Measurements from ENCODE around the gene AADACL3.
"Not testable (repeated sequence)": the region's sequence is repeated elsewhere in the genome, so short reads cannot be mapped to it uniquely, and the experiment has no call there.

Gene AADACL3, protein sequence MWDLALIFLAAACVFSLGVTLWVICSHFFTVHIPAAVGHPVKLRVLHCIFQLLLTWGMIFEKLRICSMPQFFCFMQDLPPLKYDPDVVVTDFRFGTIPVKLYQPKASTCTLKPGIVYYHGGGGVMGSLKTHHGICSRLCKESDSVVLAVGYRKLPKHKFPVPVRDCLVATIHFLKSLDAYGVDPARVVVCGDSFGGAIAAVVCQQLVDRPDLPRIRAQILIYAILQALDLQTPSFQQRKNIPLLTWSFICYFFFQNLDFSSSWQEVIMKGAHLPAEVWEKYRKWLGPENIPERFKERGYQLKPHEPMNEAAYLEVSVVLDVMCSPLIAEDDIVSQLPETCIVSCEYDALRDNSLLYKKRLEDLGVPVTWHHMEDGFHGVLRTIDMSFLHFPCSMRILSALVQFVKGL

GRCh38 chr1:12715896-12716437, at the start of gene AADACL3:
AADACL3 (plus strand) TSS chr1:12716110; CDS start chr1:12716177, 67 bp downstream.
- no peak for DNase-seq (ENCODE audit: low read depth in 2 of 2)

- DNase-seq (ENCODE audit: low read depth in 2 of 2) = no peak
Observed at GRCh38 chr1:12666141-12666735, 49.7 kb upstream of the AADACL3 start.

- no peak for DNase-seq (ENCODE audit: low read depth in 2 of 2)
Observed at GRCh38 chr1:12669529-12670068, 46.3 kb upstream of the AADACL3 start.

GRCh38 chr1:12674358-12674757, 41.6 kb upstream of the AADACL3 start:
- no peak for DNase-seq (ENCODE audit: low read depth in 2 of 2)

- DNase-seq (ENCODE audit: low read depth in 2 of 2) = not testable (repeated sequence)
Observed at GRCh38 chr1:12676122-12676521, 39.8 kb upstream of the AADACL3 start.

DNA sequence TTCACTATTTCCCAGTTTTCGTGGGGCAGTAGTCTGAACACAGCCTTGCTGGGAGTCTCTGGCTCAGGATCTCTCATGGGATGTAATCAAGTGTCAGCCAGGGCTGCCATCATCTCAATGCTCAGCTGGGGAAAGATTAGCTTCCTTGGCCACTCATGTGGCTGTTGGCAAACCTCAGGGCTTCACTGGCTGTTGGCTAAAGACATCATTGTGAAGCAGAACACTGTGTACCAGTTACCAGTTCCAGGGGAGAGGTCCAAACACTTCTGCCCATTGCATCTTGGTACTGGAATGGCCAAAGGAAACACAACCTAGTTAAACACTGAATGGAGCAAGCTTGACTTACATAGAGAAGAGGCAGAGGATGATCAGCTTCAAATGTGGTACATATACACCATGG, 38.3 kb upstream of the AADACL3 start:
- no peak for DNase-seq (ENCODE audit: low read depth in 2 of 2)

- DNase-seq (ENCODE audit: low read depth in 2 of 2) = no peak
Observed at GRCh38 chr1:12678350-12678749, 37.6 kb upstream of the AADACL3 start.

- DNase-seq (ENCODE audit: low read depth in 2 of 2) = no peak
Observed at GRCh38 chr1:12678820-12679219, 37.1 kb upstream of the AADACL3 start.

DNA sequence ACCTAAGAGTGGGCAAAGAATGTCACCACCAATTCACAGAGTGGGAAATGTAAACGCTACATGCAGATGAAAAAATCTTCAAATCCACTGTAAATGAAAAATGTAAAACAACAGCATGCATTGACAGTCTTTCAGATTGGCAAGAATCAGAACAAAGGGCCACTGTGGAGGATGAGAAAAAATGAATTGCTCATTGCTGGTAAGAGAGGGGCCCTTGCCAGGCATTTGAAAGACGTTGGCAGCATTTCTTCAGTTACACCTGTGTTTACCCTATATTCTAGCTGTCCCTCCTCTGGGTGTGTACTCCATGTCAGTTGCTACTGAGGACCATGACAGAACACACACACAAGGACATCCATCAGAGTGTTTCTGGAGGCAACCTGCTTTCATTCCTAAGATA, 25.8 kb upstream of the AADACL3 start:
- no peak for DNase-seq (ENCODE audit: low read depth in 2 of 2)

DNA sequence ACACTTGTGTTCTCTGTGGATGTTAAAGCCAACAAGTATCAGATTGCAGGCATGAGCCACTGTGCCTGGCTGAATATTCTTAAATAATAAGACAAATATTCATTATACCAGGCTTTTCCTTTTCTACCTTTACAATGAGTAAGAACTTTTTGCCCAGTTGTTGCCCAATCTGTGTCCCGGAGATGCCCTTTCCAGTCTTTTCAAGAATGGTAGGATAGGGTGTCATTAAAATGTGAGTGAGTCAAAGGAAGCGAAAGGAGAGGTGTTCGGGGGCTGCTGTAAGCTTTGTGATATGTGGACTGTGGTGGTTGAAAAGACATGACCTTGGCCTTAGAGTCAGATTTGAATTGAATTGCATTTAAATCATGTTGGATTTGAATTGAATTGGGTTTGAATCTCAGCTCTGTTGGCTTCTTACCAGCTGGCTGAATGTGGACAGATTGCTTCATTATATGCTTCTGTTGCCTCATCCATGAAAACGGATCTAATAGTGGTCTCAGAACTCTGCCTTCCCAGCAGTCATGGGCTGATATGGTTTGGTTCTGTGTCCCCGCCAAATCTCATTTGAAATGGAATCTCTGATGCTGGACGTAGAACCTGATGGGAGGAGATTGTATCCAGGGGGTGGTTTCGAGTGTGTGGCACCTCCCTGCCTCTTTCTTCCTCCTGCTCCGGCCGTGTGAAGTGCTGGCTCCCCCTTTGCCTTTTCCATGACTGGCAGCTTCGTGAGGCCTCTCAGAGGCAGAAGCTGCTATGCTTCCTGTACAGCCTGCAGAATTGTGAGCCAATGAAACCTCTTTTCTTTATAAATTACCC, 22.7 kb upstream of the AADACL3 start:
- DNase-seq (ENCODE audit: low read depth in 2 of 2) = no peak

DNA sequence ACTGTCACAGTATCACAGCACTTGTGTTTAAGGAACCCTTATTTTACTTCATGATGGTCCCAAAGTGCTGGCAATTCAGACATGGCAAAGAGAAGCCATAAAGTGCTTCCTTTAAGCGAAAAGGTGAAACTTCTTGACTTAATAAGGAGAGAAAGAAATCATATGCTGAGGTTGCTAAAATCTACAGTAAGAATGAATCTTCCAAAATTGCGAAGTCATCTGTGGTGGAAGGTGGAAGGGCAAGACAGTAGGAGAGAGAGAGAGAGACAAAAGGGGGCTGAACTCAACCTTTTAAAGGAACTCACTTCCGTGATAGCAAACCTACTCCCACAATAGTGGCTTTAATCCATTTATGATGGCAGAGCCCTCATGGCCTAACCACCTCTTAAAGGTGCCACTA, 19.3 kb upstream of the AADACL3 start:
- DNase-seq (ENCODE audit: low read depth in 2 of 2) = no peak

DNA sequence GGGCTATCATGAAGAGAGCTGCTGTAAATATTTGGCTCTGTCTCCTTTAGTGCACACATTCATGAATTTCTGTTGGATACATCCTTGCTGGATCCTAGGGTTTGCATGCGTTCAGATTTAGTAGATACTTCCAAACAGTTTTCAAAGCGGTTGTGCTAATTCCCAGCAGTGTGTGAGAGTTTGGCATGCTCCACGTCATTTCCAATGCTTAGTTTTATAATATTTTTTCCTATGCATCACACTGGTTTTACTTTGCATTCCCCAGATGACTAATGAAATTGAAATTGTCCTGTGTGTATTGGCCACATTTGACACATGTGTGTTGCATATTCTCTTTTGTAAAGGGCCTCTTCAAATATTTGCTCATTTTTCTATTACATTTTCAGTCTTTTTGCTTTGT, 18.5 kb upstream of the AADACL3 start:
- DNase-seq (ENCODE audit: low read depth in 2 of 2) = no peak

GRCh38 chr1:12703821-12704451, 12.0 kb upstream of the AADACL3 start:
- DNase-seq (ENCODE audit: low read depth in 2 of 2) = no peak

DNA sequence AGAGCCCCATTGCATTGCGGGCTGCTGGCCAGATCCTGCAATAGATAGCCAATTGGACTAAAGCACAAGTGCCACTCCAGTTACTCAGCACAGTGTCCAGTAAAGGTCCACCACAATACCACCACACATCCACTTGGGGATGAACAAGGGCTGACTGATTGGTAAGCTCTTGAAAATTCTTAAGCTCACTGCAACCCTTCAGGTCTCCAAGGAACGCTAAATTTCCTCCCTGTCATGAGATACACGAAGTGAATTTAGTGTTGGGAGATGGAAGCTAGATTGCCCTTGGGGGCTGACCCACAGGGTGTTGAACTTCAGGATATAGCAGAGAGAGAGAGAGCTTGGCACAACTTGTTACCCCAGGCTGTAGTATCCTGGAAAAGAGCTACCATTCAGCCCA, 9.8 kb upstream of the AADACL3 start:
- DNase-seq (ENCODE audit: low read depth in 2 of 2) = no peak

DNA sequence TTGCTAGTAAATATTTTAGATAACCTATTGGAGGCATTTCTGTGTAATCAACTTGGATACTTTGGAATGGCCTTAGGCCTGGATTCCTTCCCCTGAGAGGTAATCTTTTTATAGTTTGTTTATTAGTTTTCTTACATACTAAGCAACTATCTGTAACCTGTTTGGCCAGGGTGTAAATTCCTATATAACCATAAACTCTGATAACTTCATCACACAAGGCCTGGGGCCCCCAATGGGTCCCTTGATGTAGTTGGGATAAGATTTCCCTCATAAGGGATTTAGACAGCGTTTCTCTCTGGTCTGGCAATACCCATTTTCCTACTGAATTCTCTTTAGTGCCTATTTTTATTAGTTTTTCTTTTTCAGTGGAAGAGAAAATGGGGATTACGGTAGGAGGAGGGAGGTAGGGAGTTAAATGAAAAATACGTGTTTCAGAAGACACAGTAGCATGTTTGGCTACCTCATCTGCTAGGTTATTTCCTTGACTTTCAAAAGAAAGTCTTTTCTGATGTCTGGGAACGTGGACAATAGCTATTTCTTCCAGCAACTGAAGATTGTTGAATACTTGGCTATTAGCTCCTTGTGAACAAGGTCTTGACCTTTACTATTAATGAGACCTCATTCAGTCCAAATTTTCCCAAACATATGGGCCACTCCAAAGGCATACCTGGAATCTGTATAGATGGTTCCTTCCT, 7.4 kb upstream of the AADACL3 start:
- no peak for DNase-seq (ENCODE audit: low read depth in 2 of 2)

DNA sequence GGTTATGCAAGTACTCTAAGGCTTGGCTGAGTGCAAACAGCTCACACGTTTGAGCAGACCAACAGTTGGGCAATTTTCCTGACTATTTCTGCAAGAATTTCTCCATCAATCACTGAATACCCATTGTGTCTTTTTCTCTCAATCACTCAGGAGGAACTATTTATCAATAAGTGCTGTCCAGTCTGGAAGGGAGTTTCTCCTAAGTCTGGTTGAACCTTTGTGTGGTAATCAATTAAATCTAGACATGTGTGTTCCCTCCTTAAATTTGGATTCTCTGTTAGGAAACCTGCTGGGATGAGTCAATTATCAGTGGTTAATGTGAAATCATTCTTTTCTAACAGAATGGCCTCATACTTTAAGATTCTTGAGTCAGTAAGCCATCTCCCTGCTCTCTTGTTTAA, 6.8 kb upstream of the AADACL3 start:
- DNase-seq (ENCODE audit: low read depth in 2 of 2) = no peak

- DNase-seq (ENCODE audit: low read depth in 2 of 2) = no peak
Observed at GRCh38 chr1:12709696-12710095, 6.2 kb upstream of the AADACL3 start.

DNA sequence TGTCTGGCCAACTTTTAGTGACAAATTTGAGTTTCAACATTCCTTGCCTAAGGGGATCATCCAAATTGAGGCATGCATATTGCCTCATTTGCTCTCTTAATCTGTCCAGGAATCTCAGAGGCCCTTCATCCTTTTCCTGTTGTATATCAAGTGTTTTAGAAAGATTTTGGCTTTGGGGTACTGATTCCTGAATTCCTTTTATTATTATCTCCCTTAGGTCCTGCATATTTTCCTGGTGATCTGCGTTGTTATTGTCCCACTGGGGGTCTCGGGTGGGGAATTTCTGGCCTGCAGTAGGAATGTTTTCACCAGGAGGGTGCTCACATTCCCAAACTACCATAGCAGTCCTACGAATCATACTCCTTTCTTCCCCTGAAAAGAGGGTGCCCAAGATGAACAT, 4.4 kb upstream of the AADACL3 start:
- DNase-seq (ENCODE audit: low read depth in 2 of 2) = no peak

- no peak for DNase-seq (ENCODE audit: low read depth in 2 of 2)
Observed at GRCh38 chr1:12712076-12712475, 3.8 kb upstream of the AADACL3 start.

GRCh38 chr1:12712929-12713328, 3.0 kb upstream of the AADACL3 start:
- no peak for DNase-seq (ENCODE audit: low read depth in 2 of 2)

- not testable (repeated sequence) for DNase-seq (ENCODE audit: low read depth in 2 of 2)
Observed at GRCh38 chr1:12713651-12714050, 2.3 kb upstream of the AADACL3 start.

Data from stimulated activated CD8-positive, alpha-beta memory T cell treated with anti-CD3 and anti-CD28 coated beads, Interleukin-2, amount 100 ng/mL, for 48 hours (primary cell).